GM12874 (cell line): ENCODE data around the gene GLRA3.

Experiments used
- TF ChIP-seq, protein P1 (sequence below): IDR thresholded peaks from 2 replicates; pipeline ENCODE4 v1.5.1; 2011; ENCODE audit warnings: low read depth, mild to moderate bottlenecking, control low read depth, low read length, moderate library complexity; ENCODE audit not compliant: insufficient read depth

Gene GLRA3

GRCh38 chr4:174746710-174747109 is 82.3 kb downstream of the GLRA3 start:
- TF ChIP-seq, protein P1, sequence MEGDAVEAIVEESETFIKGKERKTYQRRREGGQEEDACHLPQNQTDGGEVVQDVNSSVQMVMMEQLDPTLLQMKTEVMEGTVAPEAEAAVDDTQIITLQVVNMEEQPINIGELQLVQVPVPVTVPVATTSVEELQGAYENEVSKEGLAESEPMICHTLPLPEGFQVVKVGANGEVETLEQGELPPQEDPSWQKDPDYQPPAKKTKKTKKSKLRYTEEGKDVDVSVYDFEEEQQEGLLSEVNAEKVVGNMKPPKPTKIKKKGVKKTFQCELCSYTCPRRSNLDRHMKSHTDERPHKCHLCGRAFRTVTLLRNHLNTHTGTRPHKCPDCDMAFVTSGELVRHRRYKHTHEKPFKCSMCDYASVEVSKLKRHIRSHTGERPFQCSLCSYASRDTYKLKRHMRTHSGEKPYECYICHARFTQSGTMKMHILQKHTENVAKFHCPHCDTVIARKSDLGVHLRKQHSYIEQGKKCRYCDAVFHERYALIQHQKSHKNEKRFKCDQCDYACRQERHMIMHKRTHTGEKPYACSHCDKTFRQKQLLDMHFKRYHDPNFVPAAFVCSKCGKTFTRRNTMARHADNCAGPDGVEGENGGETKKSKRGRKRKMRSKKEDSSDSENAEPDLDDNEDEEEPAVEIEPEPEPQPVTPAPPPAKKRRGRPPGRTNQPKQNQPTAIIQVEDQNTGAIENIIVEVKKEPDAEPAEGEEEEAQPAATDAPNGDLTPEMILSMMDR, result no peak

GRCh38 chr4:174742561-174742960 is 86.5 kb downstream of the GLRA3 start:
- TF ChIP-seq, protein P1, result no peak

DNA sequence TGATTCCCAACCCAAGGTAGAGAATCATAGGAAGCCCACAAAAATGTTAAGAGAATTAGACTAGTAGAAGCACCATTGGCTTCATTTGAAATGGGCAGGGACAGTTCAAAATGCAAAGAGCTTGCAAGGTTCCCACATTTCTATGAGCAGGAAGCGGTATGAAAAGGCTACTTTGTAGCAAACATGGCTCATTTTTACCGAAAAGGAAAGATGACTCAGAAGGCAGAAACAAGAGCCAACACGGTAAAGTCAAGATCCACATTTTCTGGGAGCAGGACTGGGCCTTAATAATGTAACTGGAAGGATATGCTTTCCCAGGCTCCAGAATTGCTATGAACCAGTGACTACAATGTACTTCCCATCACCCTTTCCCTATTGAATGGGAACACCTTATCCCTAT is 89.5 kb downstream of the GLRA3 start:
- TF ChIP-seq, protein P1, result no peak

GRCh38 chr4:174734181-174734580 is 94.9 kb downstream of the GLRA3 start:
- TF ChIP-seq, protein P1, result no peak

- TF ChIP-seq, protein P1, result no peak
Observed at GRCh38 chr4:174717828-174718227, 111.2 kb downstream of the GLRA3 start.

- TF ChIP-seq, protein P1, result no peak
Observed at GRCh38 chr4:174716986-174717770, 111.9 kb downstream of the GLRA3 start.

- TF ChIP-seq, protein P1, result peak; percentile 71
Observed at GRCh38 chr4:174714393-174715211, 114.4 kb downstream of the GLRA3 start.
